Measurements from ENCODE around the gene WDFY2. TPM values are rescaled to one million over a fixed set of nuclear protein-coding genes. Genes with fewer than 3 reads are reported as not detected.
A peak's percentile ranks its signal among the peaks of the same experiment; 100 is the strongest.

WDFY2 gene
- total and polyA plus RNA-seq, 2 of the 13 experiments (the other 11 are each of a cell fraction or from before 2014, with no cell fraction given) = 22.6 to 27.0 TPM

DNA sequence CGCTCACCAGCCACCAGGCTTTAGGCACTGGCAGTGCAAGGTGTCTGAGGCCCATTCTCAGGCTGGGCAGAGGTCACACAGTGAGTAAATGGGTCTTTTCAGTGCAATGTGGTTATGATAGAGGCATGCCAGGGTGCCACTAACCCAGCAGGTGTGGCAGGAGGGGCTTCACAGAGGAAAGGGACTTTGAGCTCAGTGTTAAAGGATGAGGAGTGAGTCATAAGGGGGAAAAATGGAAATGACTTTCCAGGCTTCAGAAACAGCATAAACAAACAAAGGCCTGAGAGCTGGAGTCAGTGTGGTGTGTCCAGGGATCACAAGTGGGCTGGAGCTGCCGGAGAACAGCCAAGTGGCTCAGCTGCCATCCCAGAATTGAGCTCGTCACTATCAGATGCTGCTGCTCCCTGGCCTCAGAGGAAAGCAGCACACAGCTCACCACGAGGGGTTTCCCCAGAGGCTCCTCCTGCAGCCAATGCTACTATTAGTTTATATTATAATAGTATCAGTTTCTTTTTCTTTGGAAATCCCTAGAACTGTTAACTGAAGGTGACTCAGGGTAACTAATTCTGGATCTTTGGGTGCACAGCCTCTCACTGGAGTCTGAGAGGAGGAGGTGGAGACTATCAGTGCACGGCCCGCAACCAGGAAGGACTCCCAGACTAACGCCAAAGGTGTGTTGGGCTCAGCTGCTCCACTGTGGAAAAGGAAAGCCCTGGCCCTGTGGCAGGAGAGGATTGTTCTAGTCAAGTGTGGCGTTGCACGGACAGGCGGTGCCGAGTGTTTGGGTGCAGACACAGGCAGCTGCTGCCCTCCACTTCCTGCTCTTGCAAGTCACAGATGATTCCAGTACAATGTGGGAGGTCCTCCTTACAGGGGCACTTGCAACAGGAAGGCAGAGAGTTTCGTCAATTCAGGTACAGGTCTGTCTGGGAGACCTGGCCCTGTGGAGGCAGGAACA, 180.2 kb downstream of the WDFY2 start (continued):
- TF ChIP-seq, protein P1, sequence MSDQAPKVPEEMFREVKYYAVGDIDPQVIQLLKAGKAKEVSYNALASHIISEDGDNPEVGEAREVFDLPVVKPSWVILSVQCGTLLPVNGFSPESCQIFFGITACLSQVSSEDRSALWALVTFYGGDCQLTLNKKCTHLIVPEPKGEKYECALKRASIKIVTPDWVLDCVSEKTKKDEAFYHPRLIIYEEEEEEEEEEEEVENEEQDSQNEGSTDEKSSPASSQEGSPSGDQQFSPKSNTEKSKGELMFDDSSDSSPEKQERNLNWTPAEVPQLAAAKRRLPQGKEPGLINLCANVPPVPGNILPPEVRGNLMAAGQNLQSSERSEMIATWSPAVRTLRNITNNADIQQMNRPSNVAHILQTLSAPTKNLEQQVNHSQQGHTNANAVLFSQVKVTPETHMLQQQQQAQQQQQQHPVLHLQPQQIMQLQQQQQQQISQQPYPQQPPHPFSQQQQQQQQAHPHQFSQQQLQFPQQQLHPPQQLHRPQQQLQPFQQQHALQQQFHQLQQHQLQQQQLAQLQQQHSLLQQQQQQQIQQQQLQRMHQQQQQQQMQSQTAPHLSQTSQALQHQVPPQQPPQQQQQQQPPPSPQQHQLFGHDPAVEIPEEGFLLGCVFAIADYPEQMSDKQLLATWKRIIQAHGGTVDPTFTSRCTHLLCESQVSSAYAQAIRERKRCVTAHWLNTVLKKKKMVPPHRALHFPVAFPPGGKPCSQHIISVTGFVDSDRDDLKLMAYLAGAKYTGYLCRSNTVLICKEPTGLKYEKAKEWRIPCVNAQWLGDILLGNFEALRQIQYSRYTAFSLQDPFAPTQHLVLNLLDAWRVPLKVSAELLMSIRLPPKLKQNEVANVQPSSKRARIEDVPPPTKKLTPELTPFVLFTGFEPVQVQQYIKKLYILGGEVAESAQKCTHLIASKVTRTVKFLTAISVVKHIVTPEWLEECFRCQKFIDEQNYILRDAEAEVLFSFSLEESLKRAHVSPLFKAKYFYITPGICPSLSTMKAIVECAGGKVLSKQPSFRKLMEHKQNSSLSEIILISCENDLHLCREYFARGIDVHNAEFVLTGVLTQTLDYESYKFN (CRISPR knock-in tag; conservative IDR thresholded peaks at IDR 0.05) = peak; percentile 80
- TF ChIP-seq MXI1 (IDR thresholded peaks at IDR 0.05; ENCODE audit: borderline replicate concordance, low read depth, low read length) (peak; percentile 36; the same call in 1 of the 3 replicates), HDAC1 (CRISPR knock-in tag; IDR thresholded peaks at IDR 0.05) (peak; percentile 70), SAP130 (CRISPR knock-in tag; IDR thresholded peaks at IDR 0.05; ENCODE audit: low read depth) (peak; percentile 71), PCBP1 (IDR thresholded peaks at IDR 0.05; ENCODE audit: borderline replicate concordance, low read depth, low read length) (no peak), ZKSCAN8 (CRISPR knock-in tag; IDR thresholded peaks at IDR 0.05; ENCODE audit: borderline replicate concordance) (no peak), MYNN (CRISPR knock-in tag; IDR thresholded peaks at IDR 0.05; ENCODE audit: low read depth) (no peak), ZNF34 (CRISPR knock-in tag; IDR thresholded peaks at IDR 0.05; ENCODE audit: borderline replicate concordance) (0 out of 2 replicates have a peak, but pooled peaks have one; percentile 72), ZZZ3 (CRISPR knock-in tag; IDR thresholded peaks at IDR 0.05; ENCODE audit: borderline replicate concordance) (peak; percentile 72; the same call in 1 of the 2 replicates), MIER3 (CRISPR knock-in tag; IDR thresholded peaks at IDR 0.05; ENCODE audit: borderline replicate concordance) (peak; percentile 19; the same call in 1 of the 2 replicates), ZBTB20 (CRISPR knock-in tag; IDR thresholded peaks at IDR 0.05; ENCODE audit: borderline replicate concordance, low read depth) (0 out of 2 replicates have a peak, but pooled peaks have one; percentile 33), ZNF260 (CRISPR knock-in tag; IDR thresholded peaks at IDR 0.05; ENCODE audit: borderline replicate concordance, low read depth) (no peak), ATAD3A (CRISPR knock-in tag; IDR thresholded peaks at IDR 0.05) (peak; percentile 35; the same call in 1 of the 2 replicates), MYC (CRISPR knock-in tag; IDR thresholded peaks at IDR 0.05; ENCODE audit: borderline replicate concordance) (no peak), ZNF598 (CRISPR knock-in tag; IDR thresholded peaks at IDR 0.05; ENCODE audit: borderline replicate concordance) (0 out of 2 replicates have a peak, but pooled peaks have one; percentile 45)
- TF ChIP-seq, protein P2, sequence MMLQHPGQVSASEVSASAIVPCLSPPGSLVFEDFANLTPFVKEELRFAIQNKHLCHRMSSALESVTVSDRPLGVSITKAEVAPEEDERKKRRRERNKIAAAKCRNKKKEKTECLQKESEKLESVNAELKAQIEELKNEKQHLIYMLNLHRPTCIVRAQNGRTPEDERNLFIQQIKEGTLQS (CRISPR knock-in tag; IDR thresholded peaks at IDR 0.05) = peak; percentile 86
- TF ChIP-seq, protein P3, sequence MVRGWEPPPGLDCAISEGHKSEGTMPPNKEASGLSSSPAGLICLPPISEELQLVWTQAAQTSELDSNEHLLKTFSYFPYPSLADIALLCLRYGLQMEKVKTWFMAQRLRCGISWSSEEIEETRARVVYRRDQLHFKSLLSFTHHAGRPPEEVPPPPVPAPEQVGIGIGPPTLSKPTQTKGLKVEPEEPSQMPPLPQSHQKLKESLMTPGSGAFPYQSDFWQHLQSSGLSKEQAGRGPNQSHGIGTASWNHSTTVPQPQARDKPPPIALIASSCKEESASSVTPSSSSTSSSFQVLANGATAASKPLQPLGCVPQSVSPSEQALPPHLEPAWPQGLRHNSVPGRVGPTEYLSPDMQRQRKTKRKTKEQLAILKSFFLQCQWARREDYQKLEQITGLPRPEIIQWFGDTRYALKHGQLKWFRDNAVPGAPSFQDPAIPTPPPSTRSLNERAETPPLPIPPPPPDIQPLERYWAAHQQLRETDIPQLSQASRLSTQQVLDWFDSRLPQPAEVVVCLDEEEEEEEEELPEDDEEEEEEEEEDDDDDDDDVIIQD (CRISPR knock-in tag; IDR thresholded peaks at IDR 0.05; ENCODE audit: low read depth) = peak; percentile 83; the same call in 1 of the 2 replicates
- TF ChIP-seq, protein P4, sequence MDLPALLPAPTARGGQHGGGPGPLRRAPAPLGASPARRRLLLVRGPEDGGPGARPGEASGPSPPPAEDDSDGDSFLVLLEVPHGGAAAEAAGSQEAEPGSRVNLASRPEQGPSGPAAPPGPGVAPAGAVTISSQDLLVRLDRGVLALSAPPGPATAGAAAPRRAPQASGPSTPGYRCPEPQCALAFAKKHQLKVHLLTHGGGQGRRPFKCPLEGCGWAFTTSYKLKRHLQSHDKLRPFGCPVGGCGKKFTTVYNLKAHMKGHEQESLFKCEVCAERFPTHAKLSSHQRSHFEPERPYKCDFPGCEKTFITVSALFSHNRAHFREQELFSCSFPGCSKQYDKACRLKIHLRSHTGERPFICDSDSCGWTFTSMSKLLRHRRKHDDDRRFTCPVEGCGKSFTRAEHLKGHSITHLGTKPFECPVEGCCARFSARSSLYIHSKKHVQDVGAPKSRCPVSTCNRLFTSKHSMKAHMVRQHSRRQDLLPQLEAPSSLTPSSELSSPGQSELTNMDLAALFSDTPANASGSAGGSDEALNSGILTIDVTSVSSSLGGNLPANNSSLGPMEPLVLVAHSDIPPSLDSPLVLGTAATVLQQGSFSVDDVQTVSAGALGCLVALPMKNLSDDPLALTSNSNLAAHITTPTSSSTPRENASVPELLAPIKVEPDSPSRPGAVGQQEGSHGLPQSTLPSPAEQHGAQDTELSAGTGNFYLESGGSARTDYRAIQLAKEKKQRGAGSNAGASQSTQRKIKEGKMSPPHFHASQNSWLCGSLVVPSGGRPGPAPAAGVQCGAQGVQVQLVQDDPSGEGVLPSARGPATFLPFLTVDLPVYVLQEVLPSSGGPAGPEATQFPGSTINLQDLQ (CRISPR knock-in tag; IDR thresholded peaks at IDR 0.05) = 0 out of 2 replicates have a peak, but pooled peaks have one; percentile 23

Data from HepG2 (cell line).